Measurements from ENCODE around the gene RNF212. TPM values are rescaled to one million over a fixed set of nuclear protein-coding genes. Genes with fewer than 3 reads are reported as not detected.
"Not testable (repeated sequence)": the region's sequence is repeated elsewhere in the genome, so short reads cannot be mapped to it uniquely, and the experiment has no call there.

Gene RNF212
- total and polyA plus RNA-seq, 9 donors, result 2.3 to 6.0 (median 4.2) TPM

DNA sequence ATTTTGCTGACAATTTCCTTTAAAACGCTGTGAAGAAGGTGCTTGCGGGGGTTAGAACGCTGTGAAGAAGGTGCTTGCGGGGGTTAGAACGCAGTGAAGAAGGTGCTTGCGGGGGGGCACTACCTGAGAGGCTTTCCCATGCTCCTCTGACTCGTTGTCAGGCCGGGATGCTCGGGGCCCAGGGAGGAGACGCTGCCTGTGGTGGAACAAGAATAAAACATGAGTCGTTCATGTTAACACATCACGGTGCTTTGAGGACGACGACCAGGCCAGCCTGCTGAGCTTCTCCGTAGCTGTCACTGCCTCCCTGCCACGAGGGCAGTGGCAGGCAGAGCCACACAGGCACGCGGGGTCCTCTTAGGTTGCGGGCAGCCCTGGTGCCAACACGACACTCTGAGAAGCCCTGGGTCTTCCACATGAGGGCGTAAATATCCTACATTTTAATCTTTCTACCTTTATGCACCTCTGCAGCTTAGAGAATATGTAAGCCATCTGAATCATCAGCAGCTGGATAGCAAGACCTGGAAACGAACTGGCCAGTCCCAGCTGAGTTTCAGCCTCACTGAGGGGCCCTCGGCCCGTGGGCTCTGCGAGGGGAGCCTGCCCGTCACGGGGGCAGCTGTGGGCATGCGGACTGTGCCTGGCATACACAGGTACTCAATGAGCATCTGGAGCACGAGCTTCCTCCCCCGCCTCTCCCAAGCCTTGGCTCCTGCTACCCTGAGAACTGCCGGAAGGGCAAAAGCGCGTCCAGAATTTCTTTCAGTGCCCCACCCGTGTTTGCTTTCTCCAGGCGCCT lies 55.0 kb downstream of the RNF212 start:
- Histone ChIP-seq H3K4me3 (ENCODE audit: low read length) (no peak overlapping the region), H3K36me3 (ENCODE audit: control insufficient read depth, insufficient read depth, low read length) (no peaks in the 10 kb centered on the region), H3K9me3 (replicated peaks; ENCODE audit: control insufficient read depth, low read depth, low read length) (no peaks in the 10 kb centered on the region), H3K27ac (ENCODE audit: low read length) (no peak overlapping the region), H3K27me3 (ENCODE audit: control insufficient read depth, insufficient read depth, low read length) (peaks cover 40% of the 10 kb centered on the region), H3K4me1 (ENCODE audit: control insufficient read depth, insufficient read depth, low read length) (peaks cover 26% of the 10 kb centered on the region)
- WGBS (ENCODE audit: insufficient coverage), result 52% methylated on average over 34 of the region's 35 CpGs
- DNase-seq, result no peak

DNA sequence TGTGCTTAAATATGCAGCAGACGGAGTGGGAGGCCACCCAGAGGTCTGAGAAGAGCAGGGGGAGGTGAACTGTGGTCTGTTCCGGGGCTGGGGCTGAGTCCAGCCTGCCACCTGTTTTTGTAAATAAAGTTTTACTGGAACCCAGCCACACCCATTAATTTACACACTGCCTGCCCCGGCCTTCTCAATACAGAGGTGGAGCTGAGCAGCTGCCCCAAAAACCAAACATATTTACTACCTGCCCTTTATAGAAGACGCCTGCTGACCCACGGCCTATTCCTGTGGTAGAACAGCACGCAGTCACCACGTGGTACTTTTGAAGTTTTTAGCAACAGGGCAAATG lies 56.0 kb downstream of the RNF212 start:
- Histone ChIP-seq H3K4me1 (ENCODE audit: control insufficient read depth, insufficient read depth, low read length) (peaks cover 37% of the 10 kb centered on the region), H3K36me3 (ENCODE audit: control insufficient read depth, insufficient read depth, low read length) (no peaks in the 10 kb centered on the region), H3K9me3 (replicated peaks; ENCODE audit: control insufficient read depth, low read depth, low read length) (no peaks in the 10 kb centered on the region), H3K4me3 (ENCODE audit: low read length) (no peak overlapping the region), H3K27me3 (ENCODE audit: control insufficient read depth, insufficient read depth, low read length) (peaks cover 50% of the 10 kb centered on the region), H3K27ac (ENCODE audit: low read length) (no peak overlapping the region)
- peak; percentile 15 for DNase-seq
- WGBS (ENCODE audit: insufficient coverage), result 75% methylated on average over 5 of the region's 7 CpGs

DNA sequence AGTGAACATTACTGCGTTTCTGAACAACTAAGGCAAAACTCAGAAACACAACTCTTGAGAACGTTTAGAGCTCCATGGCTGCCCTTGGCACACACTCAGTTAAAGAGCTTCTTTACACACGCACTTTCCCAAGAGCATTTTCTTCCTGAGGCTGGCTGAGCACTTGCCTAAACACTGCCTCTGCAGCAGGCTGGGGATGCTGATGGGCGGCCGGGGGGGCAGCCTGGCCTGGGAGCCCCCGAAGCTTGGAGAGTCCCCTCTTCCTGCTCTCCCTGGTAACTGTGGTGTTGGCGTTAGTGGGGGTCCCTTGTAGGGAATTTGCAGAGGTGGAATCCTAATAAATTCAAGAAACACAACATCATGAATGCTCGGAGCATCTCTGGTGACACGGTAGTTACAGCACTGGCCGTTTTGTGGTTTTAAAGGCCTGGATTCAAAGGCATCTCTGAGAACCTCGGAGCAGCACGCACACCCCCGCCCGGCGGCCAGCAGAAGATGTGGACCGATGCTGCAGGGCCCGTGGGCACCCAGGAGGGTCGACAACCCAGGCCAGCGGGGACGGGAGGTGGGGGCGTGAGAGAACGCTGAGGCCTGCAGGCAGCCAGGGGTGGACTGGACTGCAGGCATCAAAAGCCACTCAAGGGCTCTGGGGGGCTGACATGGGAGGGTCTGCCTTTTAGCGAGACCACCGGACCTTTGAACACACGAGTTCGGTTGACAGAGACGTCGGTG lies 56.5 kb downstream of the RNF212 start:
- Histone ChIP-seq H3K36me3 (ENCODE audit: control insufficient read depth, insufficient read depth, low read length) (no peaks in the 10 kb centered on the region), H3K27ac (ENCODE audit: low read length) (no peak overlapping the region), H3K9me3 (replicated peaks; ENCODE audit: control insufficient read depth, low read depth, low read length) (no peaks in the 10 kb centered on the region), H3K27me3 (ENCODE audit: control insufficient read depth, insufficient read depth, low read length) (peaks cover 55% of the 10 kb centered on the region), H3K4me3 (ENCODE audit: low read length) (no peak overlapping the region), H3K4me1 (ENCODE audit: control insufficient read depth, insufficient read depth, low read length) (peaks cover 41% of the 10 kb centered on the region)
- peak; percentile 24 for DNase-seq
- WGBS (ENCODE audit: insufficient coverage), result 81% methylated on average over 18 of the region's 28 CpGs

DNA sequence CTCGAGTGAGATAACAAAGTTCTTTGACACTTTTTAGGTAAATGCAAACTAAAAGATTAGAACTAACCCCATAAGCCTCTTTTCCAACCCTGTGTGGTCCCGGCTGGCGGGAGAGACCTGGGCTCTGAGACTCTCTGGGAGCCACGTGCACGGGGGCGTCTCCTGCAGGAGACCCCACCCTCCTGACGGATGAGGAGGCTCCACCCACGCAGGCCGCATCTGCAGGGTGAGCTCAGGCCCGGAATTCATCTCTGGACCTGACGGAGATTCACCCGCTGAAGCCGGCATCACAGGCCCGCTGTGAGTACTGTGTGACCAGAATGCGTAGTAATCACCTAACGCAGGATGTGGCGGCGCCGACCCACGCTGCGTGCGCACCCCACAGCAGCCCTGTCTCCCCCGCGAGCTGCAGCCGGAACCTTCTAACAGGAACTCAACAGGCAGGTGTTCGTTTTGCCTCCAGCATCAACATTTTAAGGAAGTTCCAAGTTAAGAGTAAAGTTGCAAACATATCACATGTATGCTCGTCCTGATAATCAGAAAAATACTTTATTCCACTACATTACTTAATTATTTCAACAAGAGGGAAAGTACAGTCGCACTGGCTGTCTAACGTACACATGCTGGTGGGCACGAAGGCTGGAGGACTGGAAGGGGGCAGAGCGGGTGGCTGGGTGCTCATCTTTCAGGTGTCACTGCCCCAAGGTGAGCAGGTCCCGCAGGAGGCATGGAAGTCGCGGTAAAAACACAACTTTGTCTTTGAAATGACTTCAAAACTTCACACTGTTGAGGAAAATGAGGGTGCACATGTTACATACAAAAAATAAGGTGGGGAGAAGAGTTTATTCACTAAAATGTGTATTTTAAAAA lies 57.4 kb downstream of the RNF212 start:
- H3K36me3 ChIP-seq (ENCODE audit: control insufficient read depth, insufficient read depth, low read length), result no peaks in the 10 kb centered on the region
- 32% methylated on average over 21 of the region's 34 CpGs for WGBS (ENCODE audit: insufficient coverage)
- peaks cover 34% of the 10 kb centered on the region for H3K4me1 ChIP-seq (ENCODE audit: control insufficient read depth, insufficient read depth, low read length)
- H3K4me3 ChIP-seq (ENCODE audit: low read length), result no peak overlapping the region
- peak; percentile 73 for DNase-seq
- no peak overlapping the region for H3K27ac ChIP-seq (ENCODE audit: low read length)
- peaks cover 56% of the 10 kb centered on the region for H3K27me3 ChIP-seq (ENCODE audit: control insufficient read depth, insufficient read depth, low read length)
- H3K9me3 ChIP-seq (replicated peaks; ENCODE audit: control insufficient read depth, low read depth, low read length), result no peaks in the 10 kb centered on the region

DNA sequence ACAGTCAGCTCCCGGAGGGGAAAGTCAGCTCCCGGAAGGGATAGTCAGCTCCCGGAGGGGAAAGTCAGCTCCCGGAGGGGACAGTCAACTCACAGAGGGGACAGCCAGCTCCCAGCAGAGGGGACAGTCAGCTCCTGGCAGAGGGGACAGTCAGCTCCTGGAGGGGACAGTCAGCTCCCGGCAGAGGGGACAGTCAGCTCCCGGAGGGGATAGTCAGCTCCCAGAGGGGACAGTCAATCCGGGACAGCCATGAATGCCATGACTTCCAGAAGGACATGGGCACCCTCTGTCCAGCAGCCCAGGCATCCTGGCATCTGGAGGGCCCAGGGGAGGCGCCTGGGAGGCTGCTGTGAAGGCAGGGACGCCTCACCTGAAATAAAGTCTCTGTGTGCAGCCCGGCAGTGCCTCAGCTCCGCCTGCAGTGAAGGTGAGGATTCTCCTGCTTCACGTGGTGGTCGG lies 58.1 kb downstream of the RNF212 start:
- H3K36me3 ChIP-seq (ENCODE audit: control insufficient read depth, insufficient read depth, low read length); H3K9me3 ChIP-seq (replicated peaks; ENCODE audit: control insufficient read depth, low read depth, low read length); DNase-seq; H3K4me3 ChIP-seq (ENCODE audit: low read length); H3K27ac ChIP-seq (ENCODE audit: low read length): not testable (repeated sequence)
- Histone ChIP-seq H3K27me3 (ENCODE audit: control insufficient read depth, insufficient read depth, low read length) (peaks cover 59% of the 10 kb centered on the region), H3K4me1 (ENCODE audit: control insufficient read depth, insufficient read depth, low read length) (peaks cover 30% of the 10 kb centered on the region)
- 52% methylated on average over 8 of the region's 13 CpGs for WGBS (ENCODE audit: insufficient coverage)

DNA sequence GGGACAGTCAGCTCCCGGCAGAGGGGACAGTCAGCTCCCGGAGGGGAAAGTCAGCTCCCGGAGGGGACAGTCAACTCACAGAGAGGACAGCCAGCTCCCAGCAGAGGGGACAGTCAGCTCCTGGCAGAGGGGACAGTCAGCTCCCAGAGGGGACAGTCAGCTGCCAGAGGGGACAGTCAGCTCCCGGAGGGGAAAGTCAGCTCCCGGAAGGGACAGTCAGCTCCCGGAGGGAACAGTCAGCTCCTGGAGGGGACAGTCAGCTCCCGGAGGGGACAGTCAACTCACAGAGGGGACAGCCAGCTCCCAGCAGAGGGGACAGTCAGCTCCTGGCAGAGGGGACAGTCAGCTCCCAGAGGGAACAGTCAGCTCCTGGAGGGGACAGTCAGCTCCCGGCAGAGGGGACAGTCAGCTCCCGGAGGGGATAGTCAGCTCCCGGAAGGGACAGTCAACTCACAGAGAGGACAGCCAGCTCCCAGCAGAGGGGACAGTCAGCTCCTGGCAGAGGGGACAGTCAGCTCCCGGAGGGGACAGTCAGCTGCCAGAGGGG lies 58.6 kb downstream of the RNF212 start:
- not testable (repeated sequence) for DNase-seq; H3K4me3 ChIP-seq (ENCODE audit: low read length); H3K36me3 ChIP-seq (ENCODE audit: control insufficient read depth, insufficient read depth, low read length); H3K9me3 ChIP-seq (replicated peaks; ENCODE audit: control insufficient read depth, low read depth, low read length); H3K27ac ChIP-seq (ENCODE audit: low read length)
- Histone ChIP-seq H3K4me1 (ENCODE audit: control insufficient read depth, insufficient read depth, low read length) (peaks cover 30% of the 10 kb centered on the region), H3K27me3 (ENCODE audit: control insufficient read depth, insufficient read depth, low read length) (peaks cover 63% of the 10 kb centered on the region)
- no CpG with 5 or more reads among the region's 11 CpGs for WGBS (ENCODE audit: insufficient coverage)

DNA sequence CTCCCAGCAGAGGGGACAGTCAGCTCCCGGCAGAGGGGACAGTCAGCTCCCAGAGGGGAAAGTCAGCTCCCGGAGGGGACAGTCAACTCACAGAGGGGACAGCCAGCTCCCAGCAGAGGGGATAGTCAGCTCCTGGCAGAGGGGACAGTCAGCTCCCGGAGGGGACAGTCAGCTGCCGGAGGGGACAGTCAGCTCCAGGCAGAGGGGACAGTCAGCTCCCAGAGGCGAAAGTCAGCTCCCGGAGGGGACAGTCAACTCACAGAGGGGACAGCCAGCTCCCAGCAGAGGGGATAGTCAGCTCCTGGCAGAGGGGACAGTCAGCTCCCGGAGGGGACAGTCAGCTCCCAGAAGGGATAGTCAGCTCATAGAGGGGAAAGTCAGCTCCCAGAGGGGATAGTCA lies 59.5 kb downstream of the RNF212 start:
- peaks cover 30% of the 10 kb centered on the region for H3K4me1 ChIP-seq (ENCODE audit: control insufficient read depth, insufficient read depth, low read length)
- WGBS (ENCODE audit: insufficient coverage), result 63% methylated on average over 2 of the region's 7 CpGs

DNA sequence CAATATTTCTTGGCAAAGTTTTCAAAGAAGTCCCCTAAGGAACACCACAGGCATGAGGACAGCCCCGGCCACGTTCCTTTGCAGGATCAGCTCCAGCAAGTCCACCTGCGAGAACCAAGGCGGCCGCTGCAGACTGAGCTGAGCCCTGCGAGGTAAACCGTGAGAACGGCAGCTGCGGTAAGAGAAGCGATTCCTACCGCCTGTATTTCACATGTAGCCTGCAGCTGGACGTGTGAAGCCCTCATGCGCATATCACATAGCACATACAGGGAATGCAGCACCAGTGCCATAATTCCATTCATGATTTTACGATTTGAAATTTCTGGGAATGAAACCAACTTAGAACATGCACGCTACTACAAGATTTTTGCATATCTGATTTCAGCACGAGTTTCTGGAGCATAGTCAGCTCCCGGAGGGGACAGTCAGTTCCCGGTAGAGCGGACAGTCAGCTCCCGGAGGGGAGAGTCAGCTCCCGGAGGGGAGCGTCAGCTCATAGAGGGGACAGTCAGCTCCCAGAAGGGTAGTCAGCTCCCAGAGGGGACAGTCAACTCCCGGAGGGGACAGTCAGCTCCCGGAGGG lies 60.2 kb downstream of the RNF212 start:
- DNase-seq, result peak; percentile 92
- peaks cover 65% of the 10 kb centered on the region for H3K27me3 ChIP-seq (ENCODE audit: control insufficient read depth, insufficient read depth, low read length)
- no peak overlapping the region for H3K27ac ChIP-seq (ENCODE audit: low read length)
- 17% methylated on average over 21 of the region's 24 CpGs for WGBS (ENCODE audit: insufficient coverage)
- H3K36me3 ChIP-seq (ENCODE audit: control insufficient read depth, insufficient read depth, low read length), result no peaks in the 10 kb centered on the region
- no peak overlapping the region for H3K4me3 ChIP-seq (ENCODE audit: low read length)
- no peaks in the 10 kb centered on the region for H3K9me3 ChIP-seq (replicated peaks; ENCODE audit: control insufficient read depth, low read depth, low read length)
- peaks cover 30% of the 10 kb centered on the region for H3K4me1 ChIP-seq (ENCODE audit: control insufficient read depth, insufficient read depth, low read length)

More for the DNA sequence above, 59.5 kb downstream of the RNF212 start:
- not testable (repeated sequence) for H3K36me3 ChIP-seq (ENCODE audit: control insufficient read depth, insufficient read depth, low read length); H3K9me3 ChIP-seq (replicated peaks; ENCODE audit: control insufficient read depth, low read depth, low read length); H3K4me3 ChIP-seq (ENCODE audit: low read length); DNase-seq; H3K27ac ChIP-seq (ENCODE audit: low read length)
- peaks cover 65% of the 10 kb centered on the region for H3K27me3 ChIP-seq (ENCODE audit: control insufficient read depth, insufficient read depth, low read length)

DNA sequence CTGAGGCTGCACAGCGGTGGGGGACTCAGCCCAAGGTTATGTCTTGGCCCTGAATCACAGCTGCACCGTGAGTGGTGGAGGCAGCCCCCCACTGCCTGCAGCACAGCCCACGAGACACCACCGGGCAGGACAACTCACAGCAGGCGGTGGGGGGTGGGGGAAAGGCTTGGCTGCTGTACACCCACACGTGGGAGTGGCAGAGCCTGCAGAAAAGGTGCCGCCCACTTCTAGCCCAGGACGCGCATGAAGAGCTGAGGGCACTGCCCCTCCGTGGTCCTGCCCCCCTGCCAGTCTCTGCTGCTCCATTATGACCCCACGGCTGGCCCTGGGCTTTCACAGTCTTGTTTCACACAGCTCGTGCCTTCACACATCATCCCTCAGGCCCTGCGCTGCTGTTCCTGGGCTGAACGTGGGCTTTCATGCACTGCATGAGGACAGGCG lies 61.1 kb downstream of the RNF212 start:
- peaks cover 69% of the 10 kb centered on the region for H3K27me3 ChIP-seq (ENCODE audit: control insufficient read depth, insufficient read depth, low read length)
- no peak overlapping the region for H3K4me3 ChIP-seq (ENCODE audit: low read length)
- no peak overlapping the region for H3K27ac ChIP-seq (ENCODE audit: low read length)
- H3K4me1 ChIP-seq (ENCODE audit: control insufficient read depth, insufficient read depth, low read length), result peaks cover 39% of the 10 kb centered on the region
- DNase-seq, result peak; percentile 10
- no peaks in the 10 kb centered on the region for H3K9me3 ChIP-seq (replicated peaks; ENCODE audit: control insufficient read depth, low read depth, low read length)
- no peaks in the 10 kb centered on the region for H3K36me3 ChIP-seq (ENCODE audit: control insufficient read depth, insufficient read depth, low read length)
- WGBS (ENCODE audit: insufficient coverage), result 58% methylated on average over 12 of the region's 15 CpGs
